Endothelial cell of umbilical vein (primary cell): Measurements from ENCODE around the gene UVRAG. TPM values are rescaled to one million over a fixed set of nuclear protein-coding genes. Genes with fewer than 3 reads are reported as not detected.
A peak's percentile ranks its signal among the peaks of the same experiment; 100 is the strongest.

Experiments used
- BruUV-seq: library from RNA; stranded (reverse); fragments of 400-500 nt; replicated peaks from 2 replicates; lab custom pipeline; 2021; lab: Mats Ljungman, UMichigan
- CTCF ChIA-PET: fragments of 300-600, 350-600 bp; sonication (Branson Sonifier 250); formaldehyde crosslinking; loops from one replicate; lab custom pipeline; 2021; ENCODE audit warnings: antibody characterized with exemption, inconsistent platforms; lab: Charles Lee
- POLR2A ChIA-PET: fragments of 300-600, 350-600 bp; sonication (Branson Sonifier 250); formaldehyde crosslinking; loops from one replicate; lab custom pipeline; 2021; ENCODE audit warnings: antibody characterized with exemption, inconsistent platforms; lab: Charles Lee
- DNase-seq: peaks from one replicate; pipeline ENCODE4 v3.0.0-alpha.2; 2011; ENCODE audit warnings: low read depth, low spot score
- FAIRE-seq: peaks from 2 replicates; lab custom pipeline; 2011; peaks lifted over from hg19 to GRCh38; lab: Jason Lieb, UNC
- H2AFZ ChIP-seq: 2 replicates; pipeline ENCODE4 v1.6.0; 2012; ENCODE audit warnings: low read depth, low read length, control low read depth, inconsistent platforms
- H3K27ac ChIP-seq: 2 replicates; pipeline ENCODE4 v1.5.1; 2011; ENCODE audit warnings: low read depth, mild to moderate bottlenecking, control low read depth, low read length, moderate library complexity; ENCODE audit not compliant: insufficient read depth
- H3K27me3 ChIP-seq, 2 experiments: 2 replicates each; pipeline versions ENCODE4 v1.6.0 to v1.6.1; 2011; ENCODE audit warnings: low read length in 2 of 2, mixed read lengths in 1 of 2; ENCODE audit not compliant: control insufficient read depth in 2 of 2, insufficient read depth in 2 of 2
- H3K36me3 ChIP-seq, 2 experiments: 2 replicates in 1 of 2; 3 replicates in 1 of 2; pipeline ENCODE4 v1.5.1; 2011; ENCODE audit warnings: low read length in 2 of 2, mild to moderate bottlenecking in 1 of 2, moderate library complexity in 1 of 2; ENCODE audit not compliant: control insufficient read depth in 2 of 2, insufficient read depth in 2 of 2; ENCODE audit errors: extremely low read depth in 1 of 2
- H3K4me1 ChIP-seq: 3 replicates; pipeline ENCODE4 v1.5.1; 2011; ENCODE audit warnings: mild to moderate bottlenecking, low read length; ENCODE audit not compliant: control insufficient read depth, insufficient read depth; ENCODE audit errors: extremely low read depth
- H3K4me2 ChIP-seq: 2 replicates; pipeline ENCODE4 v1.6.1; 2011; ENCODE audit warnings: low read length, control low read depth, mixed read lengths; ENCODE audit not compliant: insufficient read depth
- H3K4me3 ChIP-seq, 3 experiments: fragments of 200-600 bp in 1 of 3; sonication (generic), shearing (Covaris generic) in 1 of 3; replicated peaks in 1 of 3; 2 replicates each; pipeline ENCODE4 v1.5.1; 2011 to 2016; ENCODE audit warnings: control low read depth in 3 of 3, low read length in 3 of 3, mild to moderate bottlenecking in 2 of 3, inconsistent platforms in 1 of 3, low read depth in 1 of 3, moderate library complexity in 1 of 3; ENCODE audit not compliant: insufficient read depth in 1 of 3
- H3K79me2 ChIP-seq: 2 replicates; pipeline ENCODE4 v1.6.0; 2012; ENCODE audit warnings: low read length, inconsistent platforms; ENCODE audit not compliant: control insufficient read depth, insufficient read depth
- H3K9ac ChIP-seq: replicated peaks from 2 replicates; pipeline ENCODE3; 2011; ENCODE audit warnings: low read length, control low read depth; ENCODE audit not compliant: insufficient read depth; ENCODE audit errors: extremely low read depth
- H3K9me1 ChIP-seq: replicated peaks from 3 replicates; pipeline ENCODE4 v1.6.0; 2011; ENCODE audit warnings: mild to moderate bottlenecking, low read length; ENCODE audit not compliant: control insufficient read depth, insufficient read depth; ENCODE audit errors: extremely low read depth
- H3K9me3 ChIP-seq: replicated peaks from 2 replicates; pipeline ENCODE4 v1.5.1; 2012; ENCODE audit warnings: low read length, inconsistent platforms; ENCODE audit not compliant: control insufficient read depth, insufficient read depth
- H4K20me1 ChIP-seq: replicated peaks from 2 replicates; pipeline ENCODE3; 2011; ENCODE audit warnings: mild to moderate bottlenecking, low read length; ENCODE audit not compliant: control insufficient read depth, insufficient read depth; ENCODE audit errors: extremely low read depth
- FOS ChIP-seq: IDR thresholded peaks from 2 replicates; pipeline ENCODE4 v1.6.1; 2011; ENCODE audit warnings: mild to moderate bottlenecking, low read length, moderate library complexity, borderline replicate concordance; ENCODE audit not compliant: insufficient read depth
- GATA2 ChIP-seq: IDR thresholded peaks from 2 replicates; pipeline ENCODE4 v1.7.0; 2011; ENCODE audit warnings: low read depth, mild to moderate bottlenecking, moderate library complexity, mixed read lengths, low read length; ENCODE audit not compliant: insufficient read length, insufficient read depth
- JUN ChIP-seq: IDR thresholded peaks from 2 replicates; pipeline ENCODE4 v1.6.1; 2011; ENCODE audit warnings: borderline replicate concordance, low read depth; ENCODE audit not compliant: insufficient read length, insufficient read depth
- MYC ChIP-seq: IDR thresholded peaks from one replicate; pipeline ENCODE4 v1.6.1; 2011; ENCODE audit warnings: mild to moderate bottlenecking, low read depth, low read length
- POLR2A ChIP-seq: IDR thresholded peaks from 2 replicates; pipeline ENCODE4 v1.6.1; 2012; ENCODE audit warnings: low read depth, mild to moderate bottlenecking, control low read depth, low read length
- POLR2AphosphoS5 ChIP-seq: IDR thresholded peaks from 2 replicates; pipeline ENCODE4 v1.6.1; 2012; ENCODE audit warnings: low read depth, mild to moderate bottlenecking, control low read depth, low read length, moderate library complexity; ENCODE audit not compliant: insufficient read depth
- dilution Hi-C: fragments of 300-500 bp; cut with MboI; formaldehyde crosslinking; loops from one replicate; pipeline ENCODE4 v1.15.0; 2019; ENCODE audit warnings: low sequenced_read_pairs; ENCODE audit not compliant: extremely low pct_ligation_motif_present
- intact Hi-C: fragments of 100-400 bp; cut with micrococcal nuclease; formaldehyde crosslinking; loops from one replicate; pipeline ENCODE4 v1.10.0; 2022
- polyA plus RNA-seq, 4 experiments: library from polyadenylated mRNA; depleted of rRNA in 3 of 4; stranded (reverse) in 3 of 4; unstranded in 1 of 4; fragments of >200 nt; gene quantifications; 2 replicates each; pipeline versions ENCODE4 v1.2.1 to v1.2.3, GENCODE V29; 2011 to 2012; ENCODE audit warnings: missing spikeins in 1 of 4
- total RNA-seq: library from RNA; stranded (reverse); gene quantifications from 2 replicates; pipeline ENCODE4 v1.2.3, GENCODE V29; 2021
- TF ChIP-seq, protein P1 (sequence below), 2 donors: IDR thresholded peaks; 1 replicate in 1 of 2; 2 replicates in 1 of 2; pipeline ENCODE4 v1.5.1; 2011; ENCODE audit warnings: low read length in 2 of 2, mild to moderate bottlenecking in 2 of 2, moderate library complexity in 2 of 2, control low read depth in 1 of 2, inconsistent platforms in 1 of 2, low read depth in 1 of 2; ENCODE audit not compliant: insufficient read depth in 1 of 2; ENCODE audit errors: extremely low read depth in 1 of 2

UVRAG gene
- total and polyA plus RNA-seq, 2 donors (not counting 3 experiments of a cell fraction or from before 2014, with no cell fraction given): 21.2 to 65.6 TPM

DNA sequence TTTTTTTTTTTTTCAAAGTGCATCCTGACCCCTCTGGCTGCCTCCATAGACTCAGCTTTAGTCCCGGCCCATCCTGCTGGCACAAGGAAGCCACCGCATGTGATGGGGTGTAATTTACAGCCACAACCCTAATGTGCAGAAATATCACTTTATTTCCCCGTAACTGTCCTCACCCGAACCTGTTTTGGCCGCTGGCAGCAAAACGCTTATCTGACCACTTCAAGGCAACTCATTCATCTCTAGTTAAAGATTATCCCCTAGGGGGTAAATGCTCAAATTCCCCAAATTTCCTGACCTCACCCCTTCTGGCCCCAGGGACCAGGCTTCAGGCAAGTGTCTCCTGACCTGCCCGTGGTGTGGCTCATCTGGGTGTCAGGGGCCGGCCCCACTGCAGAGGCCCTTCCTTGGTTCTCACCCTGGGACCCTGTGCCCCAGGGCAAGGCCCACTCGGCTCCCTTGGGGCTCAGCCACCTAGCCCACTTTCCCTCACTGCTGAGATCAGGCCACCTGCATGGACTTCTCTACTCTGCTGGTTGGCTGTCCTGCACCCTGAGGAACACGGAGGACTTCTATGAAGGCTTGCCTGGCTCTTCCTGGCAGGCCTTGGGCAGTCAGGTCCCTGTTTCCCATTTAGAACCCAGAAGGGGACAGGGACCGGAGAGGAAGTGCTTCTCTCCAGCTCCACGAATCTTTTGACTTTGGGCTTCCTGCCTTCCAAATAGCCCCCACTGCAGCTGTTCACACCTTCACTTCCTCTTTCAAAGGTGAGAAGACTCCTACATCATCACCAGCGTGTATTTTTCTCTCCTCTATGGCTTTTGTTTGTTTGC lies 337.9 kb downstream of the UVRAG start:
- BruUV-seq: no TSS peak
- CTCF ChIA-PET: interaction anchor here (0.6 to 2.6 kb wide), 91 partner anchors 8 to 554 kb away, joined by 3 to 288 read pairs (median 5); partner anchors contain the start of gene UVRAG

More for the DNA sequence above, 337.9 kb downstream of the UVRAG start:
- H3K27me3 ChIP-seq: no peaks in the 10 kb centered on the region
- FAIRE-seq (no peak), DNase-seq (no peak)
- no peaks in the 10 kb centered on the region for H4K20me1 ChIP-seq
- no peaks in the 10 kb centered on the region for H3K9me1 ChIP-seq
- peak overlapping the region in 1 of 3 experiments; percentile 25 for H3K4me3 ChIP-seq
- H2AFZ ChIP-seq: peak overlapping the region; percentile 83
- TF ChIP-seq POLR2AphosphoS5 (no peak), JUN (no peak), GATA2 (no peak), POLR2A (no peak), MYC (no peak), FOS (no peak)
- TF ChIP-seq, protein P1, sequence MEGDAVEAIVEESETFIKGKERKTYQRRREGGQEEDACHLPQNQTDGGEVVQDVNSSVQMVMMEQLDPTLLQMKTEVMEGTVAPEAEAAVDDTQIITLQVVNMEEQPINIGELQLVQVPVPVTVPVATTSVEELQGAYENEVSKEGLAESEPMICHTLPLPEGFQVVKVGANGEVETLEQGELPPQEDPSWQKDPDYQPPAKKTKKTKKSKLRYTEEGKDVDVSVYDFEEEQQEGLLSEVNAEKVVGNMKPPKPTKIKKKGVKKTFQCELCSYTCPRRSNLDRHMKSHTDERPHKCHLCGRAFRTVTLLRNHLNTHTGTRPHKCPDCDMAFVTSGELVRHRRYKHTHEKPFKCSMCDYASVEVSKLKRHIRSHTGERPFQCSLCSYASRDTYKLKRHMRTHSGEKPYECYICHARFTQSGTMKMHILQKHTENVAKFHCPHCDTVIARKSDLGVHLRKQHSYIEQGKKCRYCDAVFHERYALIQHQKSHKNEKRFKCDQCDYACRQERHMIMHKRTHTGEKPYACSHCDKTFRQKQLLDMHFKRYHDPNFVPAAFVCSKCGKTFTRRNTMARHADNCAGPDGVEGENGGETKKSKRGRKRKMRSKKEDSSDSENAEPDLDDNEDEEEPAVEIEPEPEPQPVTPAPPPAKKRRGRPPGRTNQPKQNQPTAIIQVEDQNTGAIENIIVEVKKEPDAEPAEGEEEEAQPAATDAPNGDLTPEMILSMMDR (IDR thresholded peaks at IDR 0.05; ENCODE audit: extremely low read depth in 1 of 2, insufficient read depth in 1 of 2, low read depth in 1 of 2, low read length in 2 of 2): no peak
- no peaks in the 10 kb centered on the region for H3K9me3 ChIP-seq
- POLR2A ChIA-PET: no interaction called here
- dilution Hi-C loops: no loop called here
- H3K36me3 ChIP-seq: no peaks in the 10 kb centered on the region
- no peak overlapping the region for H3K9ac ChIP-seq
- intact Hi-C loops: loop anchor here (1.0 to 5.0 kb wide), 5 partner anchors 121 to 447 kb away; no protein-coding TSS in a partner anchor
- no peaks in the 10 kb centered on the region for H3K4me1 ChIP-seq
- peak overlapping the region; percentile 62 for H3K4me2 ChIP-seq
- H3K27ac ChIP-seq: no peak overlapping the region
- no peaks in the 10 kb centered on the region for H3K79me2 ChIP-seq
